ENCODE results near the gene GREM2. TPM values are rescaled to one million over a fixed set of nuclear protein-coding genes. Genes with fewer than 3 reads are reported as not detected.

The GREM2 gene
- total RNA-seq, 1 donor from 2014 or later: 1.2 TPM

DNA sequence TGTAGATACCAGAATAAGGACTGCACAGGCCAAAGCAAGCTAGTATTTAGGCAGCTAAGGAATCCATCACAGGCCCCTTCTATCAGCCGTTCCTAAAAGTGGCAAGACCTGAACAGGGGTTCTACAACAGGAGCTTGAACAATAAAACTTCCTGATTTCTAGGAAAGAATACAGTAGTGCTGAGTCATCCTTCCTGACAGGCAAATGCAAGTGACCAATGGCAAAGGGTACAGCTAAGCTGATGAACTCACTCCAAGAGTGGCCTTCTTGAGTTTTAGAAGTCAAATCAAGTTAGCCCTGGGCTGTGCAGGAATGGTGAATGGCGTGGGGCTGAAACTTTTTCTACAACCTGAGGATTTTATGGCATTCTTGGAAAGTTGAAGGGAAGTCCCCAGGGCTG lies 112.9 kb downstream of the GREM2 start:
- no peak for TF ChIP-seq POLR2A (IDR thresholded peaks at IDR 0.05)
- no peak for TF ChIP-seq POLR2AphosphoS5 (IDR thresholded peaks at IDR 0.05; ENCODE audit: insufficient read depth in 1 of 2, low read depth in 1 of 2)
- TF ChIP-seq, protein P1, sequence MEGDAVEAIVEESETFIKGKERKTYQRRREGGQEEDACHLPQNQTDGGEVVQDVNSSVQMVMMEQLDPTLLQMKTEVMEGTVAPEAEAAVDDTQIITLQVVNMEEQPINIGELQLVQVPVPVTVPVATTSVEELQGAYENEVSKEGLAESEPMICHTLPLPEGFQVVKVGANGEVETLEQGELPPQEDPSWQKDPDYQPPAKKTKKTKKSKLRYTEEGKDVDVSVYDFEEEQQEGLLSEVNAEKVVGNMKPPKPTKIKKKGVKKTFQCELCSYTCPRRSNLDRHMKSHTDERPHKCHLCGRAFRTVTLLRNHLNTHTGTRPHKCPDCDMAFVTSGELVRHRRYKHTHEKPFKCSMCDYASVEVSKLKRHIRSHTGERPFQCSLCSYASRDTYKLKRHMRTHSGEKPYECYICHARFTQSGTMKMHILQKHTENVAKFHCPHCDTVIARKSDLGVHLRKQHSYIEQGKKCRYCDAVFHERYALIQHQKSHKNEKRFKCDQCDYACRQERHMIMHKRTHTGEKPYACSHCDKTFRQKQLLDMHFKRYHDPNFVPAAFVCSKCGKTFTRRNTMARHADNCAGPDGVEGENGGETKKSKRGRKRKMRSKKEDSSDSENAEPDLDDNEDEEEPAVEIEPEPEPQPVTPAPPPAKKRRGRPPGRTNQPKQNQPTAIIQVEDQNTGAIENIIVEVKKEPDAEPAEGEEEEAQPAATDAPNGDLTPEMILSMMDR (IDR thresholded peaks at IDR 0.05): no peak
- H3K36me3 ChIP-seq: no peaks in the 10 kb centered on the region
- no peaks in the 10 kb centered on the region for H3K27me3 ChIP-seq
- H3K4me1 ChIP-seq: no peaks in the 10 kb centered on the region
- H3K9me3 ChIP-seq: no peaks in the 10 kb centered on the region
- DNase-seq (ENCODE audit: extremely low spot score in 2 of 2): no peak
- intact Hi-C loops (cut with DNase I): no loop called here
- no peak overlapping the region for H3K4me3 ChIP-seq
- no peak overlapping the region for H3K27ac ChIP-seq

DNA sequence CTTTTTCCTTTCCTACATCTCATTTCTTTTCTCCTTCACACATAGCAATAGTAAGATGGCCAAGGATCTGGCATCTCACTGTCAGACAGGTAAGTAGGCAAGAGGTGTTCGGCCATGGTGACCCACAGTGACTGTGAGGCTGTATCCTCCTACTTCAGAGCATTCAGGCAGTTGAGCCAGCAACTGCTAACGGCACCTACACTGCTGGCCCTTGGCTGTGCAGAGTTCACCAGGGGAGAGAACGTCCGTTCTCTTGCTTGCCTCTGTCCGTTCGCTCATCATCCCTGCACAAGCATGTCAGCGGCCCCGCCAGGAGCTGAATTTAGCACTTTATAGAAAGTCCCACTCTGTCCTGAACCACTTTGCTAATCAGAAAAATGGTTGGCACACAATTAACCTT lies 113.6 kb downstream of the GREM2 start:
- H3K4me1 ChIP-seq: no peaks in the 10 kb centered on the region
- DNase-seq (ENCODE audit: extremely low spot score in 2 of 2): no peak
- no peak for TF ChIP-seq POLR2AphosphoS5 (IDR thresholded peaks at IDR 0.05; ENCODE audit: insufficient read depth in 1 of 2, low read depth in 1 of 2)
- TF ChIP-seq POLR2A (IDR thresholded peaks at IDR 0.05): no peak
- TF ChIP-seq, protein P1 (IDR thresholded peaks at IDR 0.05): no peak
- H3K9me3 ChIP-seq: no peaks in the 10 kb centered on the region
- H3K4me3 ChIP-seq: no peak overlapping the region
- intact Hi-C loops (cut with DNase I): no loop called here
- no peaks in the 10 kb centered on the region for H3K36me3 ChIP-seq
- H3K27me3 ChIP-seq: no peaks in the 10 kb centered on the region
- no peak overlapping the region for H3K27ac ChIP-seq

DNA sequence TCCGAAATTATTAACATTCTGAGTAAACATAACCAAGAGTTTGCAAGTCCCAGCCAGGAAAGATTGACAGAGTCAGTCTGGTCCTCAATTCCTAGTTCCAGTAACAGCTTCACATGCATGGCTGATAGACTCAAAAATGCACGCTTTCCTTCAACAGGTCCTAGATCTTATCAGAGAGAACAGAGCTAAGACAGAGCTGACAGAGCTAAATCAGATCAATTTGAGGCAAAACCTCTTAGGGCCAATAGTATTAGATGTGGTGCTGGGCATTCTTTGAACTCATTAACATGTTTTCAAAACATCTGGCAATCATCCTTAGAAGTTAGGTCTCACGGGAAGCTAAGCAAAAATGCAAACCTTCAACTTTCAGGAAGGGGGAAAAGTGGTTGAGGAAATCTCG lies 114.0 kb downstream of the GREM2 start:
- no peaks in the 10 kb centered on the region for H3K9me3 ChIP-seq
- no peaks in the 10 kb centered on the region for H3K36me3 ChIP-seq
- H3K4me1 ChIP-seq: no peaks in the 10 kb centered on the region
- intact Hi-C loops (cut with DNase I): no loop called here
- no peak overlapping the region for H3K4me3 ChIP-seq
- TF ChIP-seq POLR2AphosphoS5 (IDR thresholded peaks at IDR 0.05; ENCODE audit: insufficient read depth in 1 of 2, low read depth in 1 of 2) (no peak), POLR2A (IDR thresholded peaks at IDR 0.05) (no peak)
- TF ChIP-seq, protein P1 (IDR thresholded peaks at IDR 0.05): no peak
- H3K27ac ChIP-seq: no peak overlapping the region
- H3K27me3 ChIP-seq: no peaks in the 10 kb centered on the region
- DNase-seq (ENCODE audit: extremely low spot score in 2 of 2): no peak

DNA sequence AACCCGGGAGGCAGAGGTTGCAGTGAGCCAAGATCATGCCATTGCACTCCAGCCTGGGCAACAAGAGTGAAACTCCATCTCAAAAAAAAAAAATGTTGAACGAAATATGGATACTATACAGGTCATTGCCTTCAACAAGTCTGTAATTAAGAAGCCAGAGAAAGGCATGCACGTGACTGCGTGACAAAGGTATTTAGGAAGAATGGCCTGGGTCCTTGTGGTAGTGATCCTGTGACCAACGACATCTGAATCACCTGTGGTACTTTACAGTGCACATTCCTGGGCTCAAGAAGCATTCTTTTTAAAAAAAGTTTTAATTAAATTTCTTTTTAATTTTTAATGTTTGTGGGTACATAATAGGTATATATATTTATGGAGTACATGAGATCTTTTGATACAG lies 115.0 kb downstream of the GREM2 start:
- DNase-seq (ENCODE audit: extremely low spot score in 2 of 2): no peak
- no peaks in the 10 kb centered on the region for H3K4me1 ChIP-seq
- no peaks in the 10 kb centered on the region for H3K36me3 ChIP-seq
- no peaks in the 10 kb centered on the region for H3K27me3 ChIP-seq
- H3K4me3 ChIP-seq: no peak overlapping the region
- no peaks in the 10 kb centered on the region for H3K9me3 ChIP-seq
- intact Hi-C loops (cut with DNase I): no loop called here
- H3K27ac ChIP-seq: no peak overlapping the region
- TF ChIP-seq, protein P1 (IDR thresholded peaks at IDR 0.05): no peak
- TF ChIP-seq POLR2AphosphoS5 (IDR thresholded peaks at IDR 0.05; ENCODE audit: insufficient read depth in 1 of 2, low read depth in 1 of 2): no peak

DNA sequence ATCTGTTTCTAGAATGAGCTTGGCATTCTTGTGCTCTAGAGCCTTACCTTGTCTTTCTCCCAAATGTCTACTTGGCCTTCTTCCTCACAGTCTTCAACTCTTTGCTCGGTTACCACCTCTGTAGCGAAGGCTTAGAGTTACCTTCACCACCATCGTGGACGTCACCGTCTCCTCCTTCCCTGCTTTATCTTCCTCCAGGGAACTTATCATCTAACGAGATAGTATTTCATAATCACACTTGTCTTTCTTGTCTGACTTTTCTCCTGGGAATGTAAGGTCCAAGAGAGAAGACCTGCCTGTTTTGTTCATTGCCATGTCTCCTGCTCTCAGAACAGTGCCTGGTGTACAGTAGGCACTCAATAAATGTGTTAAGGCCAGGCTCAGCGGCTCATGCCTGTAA lies 115.6 kb downstream of the GREM2 start:
- Histone ChIP-seq H3K36me3 (no peaks in the 10 kb centered on the region), H3K9me3 (no peaks in the 10 kb centered on the region), H3K27me3 (no peaks in the 10 kb centered on the region), H3K27ac (no peak overlapping the region), H3K4me1 (no peaks in the 10 kb centered on the region), H3K4me3 (no peak overlapping the region)
- intact Hi-C loops (cut with DNase I): no loop called here
- no peak for TF ChIP-seq POLR2A (IDR thresholded peaks at IDR 0.05)
- TF ChIP-seq, protein P1 (IDR thresholded peaks at IDR 0.05): no peak
- no peak for TF ChIP-seq POLR2AphosphoS5 (IDR thresholded peaks at IDR 0.05; ENCODE audit: insufficient read depth in 1 of 2, low read depth in 1 of 2)
- no peak for DNase-seq (ENCODE audit: extremely low spot score in 2 of 2)
